Measurements from ENCODE around the gene C6orf62.
"Not testable (repeated sequence)": the region's sequence is repeated elsewhere in the genome, so short reads cannot be mapped to it uniquely, and the experiment has no call there.

C6orf62 gene

DNA sequence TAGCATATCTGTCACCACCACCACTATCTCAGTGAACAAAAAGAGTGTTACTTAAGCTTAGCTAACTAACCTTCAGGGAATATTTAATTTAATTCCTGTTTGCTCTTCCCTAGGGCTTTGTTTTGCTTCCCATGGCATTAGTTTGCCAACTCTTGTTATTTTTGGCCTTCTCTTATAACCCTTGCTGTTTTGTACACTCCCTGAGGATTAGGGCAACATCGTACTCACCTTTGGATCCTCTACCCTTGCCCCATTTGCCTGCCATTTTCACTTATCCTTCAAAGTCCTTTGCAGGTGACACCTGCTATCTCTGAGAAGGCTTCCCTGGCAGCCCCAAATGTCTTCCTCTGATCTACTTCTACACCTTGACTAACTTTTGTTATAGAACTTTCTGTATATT lies 28.4 kb downstream of the C6orf62 start:
- H3K27me3 ChIP-seq (ENCODE audit: control insufficient read depth, insufficient read depth, low read length) = no peaks in the 10 kb centered on the region
- no peaks in the 10 kb centered on the region for H3K4me1 ChIP-seq (ENCODE audit: control insufficient read depth, insufficient read depth, low read length)
- H3K9ac ChIP-seq (ENCODE audit: low read length) = no peak overlapping the region
- H3K36me3 ChIP-seq (ENCODE audit: control insufficient read depth, insufficient read depth, low read length) = no peaks in the 10 kb centered on the region
- no peak overlapping the region for H3K4me3 ChIP-seq (ENCODE audit: low read length)
- no peak overlapping the region for H3K27ac ChIP-seq (ENCODE audit: low read depth, low read length)

- no peak overlapping the region for H3K9ac ChIP-seq (ENCODE audit: low read length)
- no peaks in the 10 kb centered on the region for H3K36me3 ChIP-seq (ENCODE audit: control insufficient read depth, insufficient read depth, low read length)
- no peak overlapping the region for H3K27ac ChIP-seq (ENCODE audit: low read depth, low read length)
Measured at GRCh38 chr6:24689964-24690363, 29.0 kb downstream of the C6orf62 start.

GRCh38 chr6:24686946-24687345 lies 32.0 kb downstream of the C6orf62 start:
- no peak overlapping the region for H3K9ac ChIP-seq (ENCODE audit: low read length)
- no peaks in the 10 kb centered on the region for H3K36me3 ChIP-seq (ENCODE audit: control insufficient read depth, insufficient read depth, low read length)
- no peaks in the 10 kb centered on the region for H3K27me3 ChIP-seq (ENCODE audit: control insufficient read depth, insufficient read depth, low read length)
- no peak overlapping the region for H3K27ac ChIP-seq (ENCODE audit: low read depth, low read length)
- H3K4me1 ChIP-seq (ENCODE audit: control insufficient read depth, insufficient read depth, low read length) = no peaks in the 10 kb centered on the region
- H3K4me3 ChIP-seq (ENCODE audit: low read length) = no peak overlapping the region

More at GRCh38 chr6:24689964-24690363, 29.0 kb downstream of the C6orf62 start:
- Histone ChIP-seq H3K4me3 (ENCODE audit: low read length) (no peak overlapping the region), H3K4me1 (ENCODE audit: control insufficient read depth, insufficient read depth, low read length) (no peaks in the 10 kb centered on the region), H3K27me3 (ENCODE audit: control insufficient read depth, insufficient read depth, low read length) (no peaks in the 10 kb centered on the region)

GRCh38 chr6:24686408-24686807 lies 32.5 kb downstream of the C6orf62 start:
- no peak overlapping the region for H3K9ac ChIP-seq (ENCODE audit: low read length)
- H3K27me3 ChIP-seq (ENCODE audit: control insufficient read depth, insufficient read depth, low read length) = no peaks in the 10 kb centered on the region
- H3K4me3 ChIP-seq (ENCODE audit: low read length) = no peak overlapping the region
- no peaks in the 10 kb centered on the region for H3K36me3 ChIP-seq (ENCODE audit: control insufficient read depth, insufficient read depth, low read length)
- H3K4me1 ChIP-seq (ENCODE audit: control insufficient read depth, insufficient read depth, low read length) = no peaks in the 10 kb centered on the region
- no peak overlapping the region for H3K27ac ChIP-seq (ENCODE audit: low read depth, low read length)

DNA sequence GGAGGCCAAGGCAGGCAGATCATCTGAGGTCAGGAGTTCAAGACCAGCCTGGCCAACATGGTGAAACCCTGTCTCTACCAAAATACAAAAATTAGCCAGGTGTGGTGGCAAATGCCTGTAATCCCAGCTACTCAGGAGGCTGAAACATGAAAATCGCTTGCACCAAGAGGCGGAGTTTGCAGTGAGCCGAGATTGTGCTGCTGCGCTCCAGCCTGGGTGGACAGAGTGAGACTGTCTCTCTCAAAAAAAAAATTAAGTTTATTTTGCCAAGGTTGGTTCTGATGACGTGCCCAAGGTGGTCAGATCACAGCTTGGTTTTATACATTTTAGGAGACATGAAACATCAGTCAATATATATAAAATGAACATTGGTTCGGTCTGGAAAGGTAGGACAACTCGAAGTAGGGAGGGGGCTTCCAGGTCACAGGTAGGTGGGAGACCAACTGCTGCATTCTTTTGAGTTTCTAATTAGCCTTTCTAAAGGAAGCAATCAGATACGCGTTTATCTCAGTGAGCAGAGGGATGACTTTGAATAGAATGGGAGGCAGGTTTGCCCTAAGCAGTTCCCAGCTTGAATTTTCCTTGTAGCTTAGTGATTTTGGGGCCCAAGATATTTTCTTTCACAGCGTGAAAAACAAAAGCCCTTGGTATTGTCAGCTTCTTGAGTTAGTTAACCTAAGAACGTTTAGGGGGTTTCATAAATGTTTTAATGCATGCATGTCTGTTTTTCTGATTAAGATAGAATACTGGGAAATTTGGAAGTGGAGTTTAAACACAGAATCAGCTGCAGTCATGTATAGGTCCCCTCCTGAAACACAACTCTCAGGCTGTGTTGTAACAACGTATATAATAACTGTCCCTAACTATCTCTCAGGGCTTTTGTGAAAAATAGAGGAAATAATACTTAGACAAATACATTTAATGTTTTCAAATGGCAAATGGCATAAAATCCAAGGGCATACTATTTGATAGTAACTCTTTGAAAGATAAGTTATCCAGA lies 35.4 kb downstream of the C6orf62 start:
- Histone ChIP-seq H3K4me3 (ENCODE audit: low read length) (no peak overlapping the region), H3K9ac (ENCODE audit: low read length) (no peak overlapping the region), H3K36me3 (ENCODE audit: control insufficient read depth, insufficient read depth, low read length) (no peaks in the 10 kb centered on the region), H3K27me3 (ENCODE audit: control insufficient read depth, insufficient read depth, low read length) (no peaks in the 10 kb centered on the region), H3K27ac (ENCODE audit: low read depth, low read length) (no peak overlapping the region), H3K4me1 (ENCODE audit: control insufficient read depth, insufficient read depth, low read length) (no peaks in the 10 kb centered on the region)

DNA sequence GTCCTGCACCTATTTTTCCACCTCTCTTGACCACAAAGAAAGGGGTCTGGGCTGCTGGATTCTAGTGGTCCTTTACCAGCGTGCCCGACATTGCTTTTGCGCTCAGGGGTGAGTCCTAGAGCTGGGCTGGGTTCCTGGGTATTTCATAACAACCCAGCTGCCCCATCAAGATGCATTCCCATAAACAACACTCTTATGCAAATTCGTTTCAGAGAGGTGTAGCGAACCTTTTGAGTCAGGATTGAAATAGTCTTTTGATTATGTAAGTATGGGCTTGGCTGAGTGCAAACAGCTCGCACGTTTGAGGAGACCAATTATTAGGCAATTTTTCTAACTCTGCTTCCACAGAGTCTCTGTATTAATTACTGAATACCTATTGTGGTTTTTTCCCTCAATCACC lies 38.4 kb downstream of the C6orf62 start:
- Histone ChIP-seq H3K9ac (ENCODE audit: low read length) (no peak overlapping the region), H3K36me3 (ENCODE audit: control insufficient read depth, insufficient read depth, low read length) (no peaks in the 10 kb centered on the region), H3K4me3 (ENCODE audit: low read length) (no peak overlapping the region), H3K27ac (ENCODE audit: low read depth, low read length) (no peak overlapping the region), H3K4me1 (ENCODE audit: control insufficient read depth, insufficient read depth, low read length) (no peaks in the 10 kb centered on the region), H3K27me3 (ENCODE audit: control insufficient read depth, insufficient read depth, low read length) (no peaks in the 10 kb centered on the region)

- not testable (repeated sequence) for H3K36me3 ChIP-seq (ENCODE audit: control insufficient read depth, insufficient read depth, low read length); H3K4me1 ChIP-seq (ENCODE audit: control insufficient read depth, insufficient read depth, low read length); H3K4me3 ChIP-seq (ENCODE audit: low read length); H3K9ac ChIP-seq (ENCODE audit: low read length); H3K27ac ChIP-seq (ENCODE audit: low read depth, low read length); H3K27me3 ChIP-seq (ENCODE audit: control insufficient read depth, insufficient read depth, low read length)
Measured at GRCh38 chr6:24678792-24679352, 40.1 kb downstream of the C6orf62 start.

DNA sequence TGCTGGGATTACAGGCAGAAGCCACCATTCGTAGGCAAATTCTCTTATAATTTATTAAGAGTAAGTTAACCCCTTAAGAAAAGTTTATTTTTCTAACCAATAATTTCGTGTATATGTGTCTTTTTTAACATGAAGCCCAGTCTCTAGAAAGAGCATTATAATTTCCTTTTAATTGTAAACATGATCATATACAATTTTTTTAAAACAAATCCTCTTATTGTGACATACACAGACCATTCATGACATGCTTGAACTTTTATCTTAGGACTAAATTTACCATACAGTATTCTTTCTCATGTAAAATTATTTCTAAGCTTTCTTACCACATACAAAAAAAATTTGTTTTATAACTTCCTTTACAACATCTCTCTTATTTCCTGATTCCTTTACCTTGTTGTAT lies 45.3 kb downstream of the C6orf62 start:
- no peak overlapping the region for H3K4me3 ChIP-seq (ENCODE audit: low read length)
- H3K27me3 ChIP-seq (ENCODE audit: control insufficient read depth, insufficient read depth, low read length) = no peaks in the 10 kb centered on the region
- no peaks in the 10 kb centered on the region for H3K4me1 ChIP-seq (ENCODE audit: control insufficient read depth, insufficient read depth, low read length)
- H3K36me3 ChIP-seq (ENCODE audit: control insufficient read depth, insufficient read depth, low read length) = no peaks in the 10 kb centered on the region
- H3K27ac ChIP-seq (ENCODE audit: low read depth, low read length) = no peak overlapping the region
- H3K9ac ChIP-seq (ENCODE audit: low read length) = no peak overlapping the region

DNA sequence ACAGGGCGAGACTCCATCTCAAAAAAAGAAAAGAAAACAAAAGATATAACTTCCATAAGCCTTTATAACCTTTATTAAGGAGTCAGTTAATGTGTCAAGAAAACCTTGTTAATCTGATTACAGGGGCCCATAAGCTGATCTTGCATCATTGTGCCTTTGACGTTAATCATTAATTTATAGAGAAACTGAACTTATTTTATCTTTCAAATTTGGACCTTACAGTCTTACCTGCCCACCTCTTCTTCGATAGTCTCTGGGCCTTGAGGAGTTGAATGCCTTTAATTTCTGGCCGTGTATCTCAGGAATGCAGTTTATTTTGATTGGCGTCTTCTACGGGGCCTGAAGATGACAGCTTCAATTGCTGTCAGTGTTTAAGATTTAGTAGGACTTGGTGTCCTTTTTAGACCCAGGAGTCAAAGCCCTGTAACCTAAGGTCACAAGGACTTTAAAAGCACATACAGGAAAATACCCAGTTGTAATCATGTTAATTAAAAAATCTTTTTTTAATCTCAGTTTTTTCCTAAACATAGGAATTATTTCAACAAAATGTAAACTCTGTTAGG lies 46.3 kb downstream of the C6orf62 start:
- no peak overlapping the region for H3K9ac ChIP-seq (ENCODE audit: low read length)
- no peaks in the 10 kb centered on the region for H3K4me1 ChIP-seq (ENCODE audit: control insufficient read depth, insufficient read depth, low read length)
- H3K36me3 ChIP-seq (ENCODE audit: control insufficient read depth, insufficient read depth, low read length) = no peaks in the 10 kb centered on the region
- H3K27ac ChIP-seq (ENCODE audit: low read depth, low read length) = no peak overlapping the region
- no peaks in the 10 kb centered on the region for H3K27me3 ChIP-seq (ENCODE audit: control insufficient read depth, insufficient read depth, low read length)
- no peak overlapping the region for H3K4me3 ChIP-seq (ENCODE audit: low read length)

DNA sequence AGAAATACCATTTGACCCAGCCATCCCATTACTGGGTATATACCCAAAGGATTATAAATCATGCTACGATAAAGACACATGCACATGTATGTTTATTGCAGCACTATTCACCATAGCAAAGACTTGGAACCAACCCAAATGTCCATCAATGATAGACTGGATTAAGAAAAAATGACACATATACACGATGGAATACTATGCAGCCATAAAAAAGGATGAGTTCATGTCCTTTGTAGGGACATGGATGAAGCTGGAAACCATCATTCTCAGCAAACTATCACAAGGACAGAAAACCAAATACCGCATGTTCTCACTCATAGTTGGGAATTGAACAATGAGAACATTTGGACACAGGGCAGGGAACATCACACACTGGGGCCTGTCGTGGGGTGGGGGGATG lies 47.9 kb downstream of the C6orf62 start:
- not testable (repeated sequence) for H3K27me3 ChIP-seq (ENCODE audit: control insufficient read depth, insufficient read depth, low read length)

GRCh38 chr6:24670492-24670891 lies 48.5 kb downstream of the C6orf62 start:
- H3K4me3 ChIP-seq (ENCODE audit: low read length); H3K9ac ChIP-seq (ENCODE audit: low read length); H3K27ac ChIP-seq (ENCODE audit: low read depth, low read length); H3K27me3 ChIP-seq (ENCODE audit: control insufficient read depth, insufficient read depth, low read length); H3K36me3 ChIP-seq (ENCODE audit: control insufficient read depth, insufficient read depth, low read length); H3K4me1 ChIP-seq (ENCODE audit: control insufficient read depth, insufficient read depth, low read length): not testable (repeated sequence)

More for the DNA sequence above, 47.9 kb downstream of the C6orf62 start:
- not testable (repeated sequence) for H3K36me3 ChIP-seq (ENCODE audit: control insufficient read depth, insufficient read depth, low read length); H3K4me3 ChIP-seq (ENCODE audit: low read length); H3K27ac ChIP-seq (ENCODE audit: low read depth, low read length); H3K9ac ChIP-seq (ENCODE audit: low read length); H3K4me1 ChIP-seq (ENCODE audit: control insufficient read depth, insufficient read depth, low read length)

DNA sequence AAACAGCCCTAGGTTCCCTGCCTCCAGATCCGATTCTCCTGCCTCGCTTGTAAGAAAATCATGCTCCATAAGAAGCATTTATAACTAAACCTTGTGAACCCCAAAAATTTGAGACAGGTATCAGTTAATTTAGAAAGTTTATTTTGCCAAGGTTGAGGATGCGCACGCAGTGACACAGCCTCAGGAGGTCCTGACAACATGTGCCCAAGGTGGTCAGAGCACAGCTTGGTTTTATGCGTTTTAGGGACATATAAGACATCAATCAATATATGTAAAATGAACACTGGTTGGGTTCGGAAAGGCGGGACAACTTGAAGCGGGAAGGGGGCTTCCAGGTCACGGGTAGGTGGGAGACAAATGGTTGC lies 50.0 kb downstream of the C6orf62 start:
- no peaks in the 10 kb centered on the region for H3K36me3 ChIP-seq (ENCODE audit: control insufficient read depth, insufficient read depth, low read length)
- no peak overlapping the region for H3K9ac ChIP-seq (ENCODE audit: low read length)
- no peak overlapping the region for H3K4me3 ChIP-seq (ENCODE audit: low read length)
- peaks cover 8% of the 10 kb centered on the region for H3K4me1 ChIP-seq (ENCODE audit: control insufficient read depth, insufficient read depth, low read length)
- no peak overlapping the region for H3K27ac ChIP-seq (ENCODE audit: low read depth, low read length)
- no peaks in the 10 kb centered on the region for H3K27me3 ChIP-seq (ENCODE audit: control insufficient read depth, insufficient read depth, low read length)
